HG03045 (cell line): Measurements from ENCODE around the gene CABLES1.
A peak's percentile ranks its signal among the peaks of the same experiment; 100 is the strongest.
"Not testable (repeated sequence)": the region's sequence is repeated elsewhere in the genome, so short reads cannot be mapped to it uniquely, and the experiment has no call there.

Experiments used
- ATAC-seq: cut with Tn5 transposase; IDR thresholded peaks from one replicate; pipeline ENCODE4 v1.9.1; 2021; ENCODE audit warnings: mild to moderate bottlenecking, moderate library complexity; ENCODE audit not compliant: unreplicated experiment

The CABLES1 gene, protein sequence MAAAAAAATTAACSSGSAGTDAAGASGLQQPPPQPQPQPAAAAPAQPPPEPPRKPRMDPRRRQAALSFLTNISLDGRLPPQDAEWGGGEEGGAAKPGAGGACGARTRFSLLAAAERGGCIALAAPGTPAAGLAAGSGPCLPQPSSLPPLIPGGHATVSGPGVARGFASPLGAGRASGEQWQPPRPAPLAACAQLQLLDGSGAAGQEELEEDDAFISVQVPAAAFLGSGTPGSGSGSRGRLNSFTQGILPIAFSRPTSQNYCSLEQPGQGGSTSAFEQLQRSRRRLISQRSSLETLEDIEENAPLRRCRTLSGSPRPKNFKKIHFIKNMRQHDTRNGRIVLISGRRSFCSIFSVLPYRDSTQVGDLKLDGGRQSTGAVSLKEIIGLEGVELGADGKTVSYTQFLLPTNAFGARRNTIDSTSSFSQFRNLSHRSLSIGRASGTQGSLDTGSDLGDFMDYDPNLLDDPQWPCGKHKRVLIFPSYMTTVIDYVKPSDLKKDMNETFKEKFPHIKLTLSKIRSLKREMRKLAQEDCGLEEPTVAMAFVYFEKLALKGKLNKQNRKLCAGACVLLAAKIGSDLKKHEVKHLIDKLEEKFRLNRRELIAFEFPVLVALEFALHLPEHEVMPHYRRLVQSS

DNA sequence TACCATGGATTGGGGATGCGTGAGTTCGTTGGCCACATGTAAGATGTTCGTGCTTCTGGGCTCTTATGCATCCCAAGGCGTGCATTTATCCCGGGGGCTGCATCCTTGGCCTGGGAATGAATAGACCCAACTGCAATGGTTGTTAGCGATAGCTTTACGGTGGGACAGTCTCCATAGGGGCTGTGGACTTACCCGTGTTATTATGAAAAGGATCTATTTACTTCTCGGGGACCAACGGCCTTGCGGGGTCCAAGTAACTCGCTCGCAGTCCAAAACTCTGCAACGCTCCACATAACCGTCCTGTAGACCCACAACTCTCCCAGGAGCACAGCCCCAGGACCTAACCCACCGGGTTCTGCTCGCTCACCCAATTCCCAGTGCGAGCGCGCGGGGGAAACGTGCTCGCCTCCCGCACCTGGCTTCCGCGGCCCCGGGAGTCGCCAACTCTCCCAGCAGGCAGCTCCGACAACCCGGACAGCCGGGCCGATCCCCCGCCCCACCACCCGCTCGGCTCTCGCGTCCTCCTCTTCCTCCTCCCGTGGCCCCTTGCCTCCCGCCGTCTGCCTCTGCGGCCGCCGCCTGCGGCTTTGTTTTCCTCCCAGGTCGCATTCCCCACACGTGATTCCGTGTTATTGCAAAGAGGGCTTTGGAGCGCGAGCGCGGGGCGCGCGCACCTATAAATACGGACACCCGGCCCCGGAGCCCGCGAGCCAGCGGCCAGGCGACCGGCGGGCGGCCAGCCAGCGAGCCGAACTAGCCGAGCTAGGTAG, at the start of gene CABLES1:
Gene CABLES1, plus strand, starts transcription at position 706 of the 770 bp plus-strand sequence. CDS start 278 bp downstream, outside the sequence.
- peak; percentile 21 for ATAC-seq

DNA sequence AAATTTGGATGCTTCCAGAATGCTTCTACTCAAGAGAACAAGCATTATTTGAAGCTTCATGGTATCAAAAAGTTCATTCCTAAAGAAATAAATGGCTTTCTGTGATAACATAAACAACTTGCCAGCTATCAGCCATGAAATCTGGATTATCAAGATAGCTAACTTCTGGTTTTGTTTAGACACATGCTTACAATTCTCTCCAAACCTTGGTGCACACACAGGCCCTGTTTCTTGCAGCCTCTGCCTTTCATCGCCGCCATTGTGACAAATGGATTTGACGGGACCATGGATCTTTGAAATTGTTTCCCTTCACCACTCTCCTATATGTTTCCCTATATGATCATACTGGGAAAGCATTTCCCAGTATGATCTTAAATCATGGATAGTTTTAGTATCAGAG, 47.9 kb upstream of the CABLES1 start:
- no peak for ATAC-seq

GRCh38 chr18:23088310-23088709, 47.0 kb upstream of the CABLES1 start:
- no peak for ATAC-seq

- not testable (repeated sequence) for ATAC-seq
Observed at GRCh38 chr18:23091017-23091993, 44.0 kb upstream of the CABLES1 start.

- ATAC-seq: no peak
Observed at GRCh38 chr18:23092121-23092520, 43.2 kb upstream of the CABLES1 start.

GRCh38 chr18:23093130-23093529, 42.2 kb upstream of the CABLES1 start:
- ATAC-seq: not testable (repeated sequence)

DNA sequence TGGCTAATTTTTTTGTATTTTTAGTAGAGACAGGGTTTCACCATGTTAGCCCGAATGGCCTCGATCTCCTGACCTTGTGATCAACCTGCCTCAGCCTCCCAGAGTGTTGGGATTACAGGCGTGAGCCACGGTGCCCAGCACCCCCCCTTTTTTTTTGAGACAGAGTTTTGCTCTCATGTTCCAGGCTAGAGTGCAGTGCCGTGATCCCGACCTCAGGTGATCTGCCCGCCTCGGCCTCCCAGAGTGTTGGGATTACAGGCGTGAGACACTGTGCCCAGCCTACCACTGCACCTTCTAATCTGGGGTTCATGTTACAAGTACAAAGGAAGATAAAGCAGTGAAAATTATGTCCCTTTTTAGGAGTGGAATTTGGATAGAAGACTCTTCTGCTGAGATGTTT, 41.5 kb upstream of the CABLES1 start:
- no peak for ATAC-seq

- no peak for ATAC-seq
Observed at GRCh38 chr18:23094411-23095190, 40.7 kb upstream of the CABLES1 start.

DNA sequence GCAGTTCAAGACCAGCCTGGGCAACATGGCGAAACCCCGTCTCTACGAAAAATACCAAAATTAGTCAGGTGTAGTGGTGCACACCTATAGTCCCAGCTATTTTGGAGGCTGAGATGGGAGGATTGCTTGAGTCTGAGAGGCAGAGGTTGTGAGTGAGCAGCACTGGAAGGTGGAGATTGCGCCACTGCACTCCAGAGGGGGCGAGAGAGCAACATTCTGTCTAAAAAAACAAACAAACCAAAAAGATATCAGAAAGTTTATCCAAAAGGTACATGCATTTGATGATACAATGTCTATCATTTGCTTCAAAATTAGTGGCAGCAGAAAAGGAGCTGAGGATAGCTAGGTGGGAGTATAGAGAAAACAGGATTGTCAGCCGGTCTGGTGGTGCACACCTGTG, 39.8 kb upstream of the CABLES1 start:
- no peak for ATAC-seq

- not testable (repeated sequence) for ATAC-seq
Observed at GRCh38 chr18:23097016-23097415, 38.3 kb upstream of the CABLES1 start.

- ATAC-seq: no peak
Observed at GRCh38 chr18:23099621-23100020, 35.7 kb upstream of the CABLES1 start.

DNA sequence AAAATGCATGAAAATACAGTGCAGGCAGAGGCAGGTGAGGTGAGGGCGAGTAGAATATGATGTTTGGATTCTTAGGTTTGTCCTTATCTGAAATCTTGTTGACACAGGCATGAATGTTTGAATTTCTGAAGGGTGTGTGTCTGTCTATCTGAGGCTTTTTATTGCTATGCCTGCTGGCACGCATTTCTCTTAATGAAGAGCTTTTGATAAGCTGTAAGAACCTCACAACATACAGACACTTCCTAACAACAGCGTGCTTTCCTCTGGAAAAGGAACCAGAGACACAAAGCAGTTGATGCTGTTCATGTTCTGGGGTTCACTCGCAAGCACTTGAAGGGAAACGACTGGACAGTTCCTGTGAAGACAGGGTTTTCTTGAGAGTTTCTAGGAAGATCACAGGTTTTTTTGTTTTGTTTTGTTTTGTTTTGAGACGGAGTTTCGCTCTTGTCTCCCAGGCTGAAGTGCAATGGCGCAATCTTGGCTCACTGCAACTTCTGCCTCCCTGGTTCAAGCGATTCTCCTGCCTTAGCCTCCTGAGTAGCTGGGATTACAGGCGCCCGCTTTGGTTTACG, 33.3 kb upstream of the CABLES1 start:
- ATAC-seq: no peak

DNA sequence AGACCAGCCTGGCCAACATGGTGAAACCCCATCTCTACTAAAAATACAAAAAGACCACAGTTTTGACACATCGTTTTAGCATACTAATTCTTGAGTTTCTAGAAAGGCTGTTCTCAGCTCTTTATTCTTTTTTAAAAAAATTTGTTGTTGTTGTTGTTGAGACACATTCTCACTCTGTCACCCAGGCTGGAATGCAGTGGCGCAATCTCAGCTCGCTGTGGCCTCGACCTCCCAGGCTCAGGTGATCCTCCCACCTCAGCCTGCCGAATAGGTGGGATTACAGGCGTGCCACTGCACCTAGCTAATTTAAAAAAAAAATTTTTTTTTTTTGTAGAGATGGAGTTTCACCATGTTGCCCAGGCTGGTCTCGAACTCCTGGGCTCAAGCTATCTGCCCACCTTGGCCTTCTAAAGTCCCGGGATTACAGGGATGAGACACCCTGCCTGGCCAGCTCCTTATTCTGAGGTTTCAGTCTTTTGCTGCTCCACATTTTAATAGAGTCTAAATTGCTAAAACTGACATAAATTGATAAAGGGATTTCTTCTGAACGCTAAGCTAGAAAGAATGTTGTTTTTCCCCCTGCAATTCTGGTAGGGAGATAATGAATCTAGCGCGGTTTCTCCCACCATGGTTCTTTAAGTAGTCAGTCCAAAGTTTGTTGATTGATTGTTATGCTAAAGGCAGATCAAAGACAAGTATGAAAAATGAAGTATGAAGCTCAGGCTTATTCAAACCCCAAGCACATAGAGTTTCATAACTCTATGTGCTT, 32.6 kb upstream of the CABLES1 start:
- ATAC-seq: no peak

- no peak for ATAC-seq
Observed at GRCh38 chr18:23103449-23103848, 31.8 kb upstream of the CABLES1 start.

DNA sequence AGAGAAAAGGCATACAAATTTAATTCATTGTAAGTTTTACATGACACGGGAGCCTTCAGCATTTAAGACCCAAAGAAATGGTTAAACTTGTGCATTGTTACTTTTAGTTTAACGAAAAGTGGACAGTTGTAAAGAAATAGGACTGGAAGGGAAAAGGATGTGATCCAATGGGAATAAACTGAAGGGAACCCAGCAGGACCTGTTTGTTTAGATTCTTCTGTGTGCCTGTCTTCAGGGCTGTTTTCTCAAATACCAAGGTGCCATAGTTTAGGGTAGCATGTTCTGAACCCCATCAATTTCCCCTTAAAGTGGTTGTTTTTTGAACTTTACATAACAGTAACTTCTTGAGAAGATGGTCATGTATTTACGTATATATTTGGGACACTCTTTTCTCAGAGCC, 30.3 kb upstream of the CABLES1 start:
- no peak for ATAC-seq

GRCh38 chr18:23105581-23106219, 29.6 kb upstream of the CABLES1 start:
- ATAC-seq: no peak

- ATAC-seq: no peak
Observed at GRCh38 chr18:23106575-23106974, 28.7 kb upstream of the CABLES1 start.

DNA sequence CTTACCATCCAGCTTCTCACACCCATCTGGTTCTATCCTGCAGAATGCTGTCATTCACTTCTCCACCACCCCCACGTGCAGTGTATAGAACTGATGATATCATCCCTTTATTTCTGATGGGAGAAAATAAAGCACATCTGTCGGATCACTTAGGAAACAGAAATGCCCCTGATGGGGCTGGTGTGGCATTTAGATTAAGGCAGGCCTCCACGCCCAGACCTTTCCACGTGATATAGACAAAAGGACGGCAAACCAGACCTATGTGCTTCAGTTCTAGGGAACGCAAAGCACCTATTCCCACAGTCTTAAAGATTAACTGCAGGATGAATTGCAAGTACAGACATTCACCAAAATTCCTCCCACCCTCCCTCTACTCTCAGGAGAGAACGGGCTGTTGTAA, 27.6 kb upstream of the CABLES1 start:
- ATAC-seq: no peak
